GM21423 (cell line): ENCODE measurements around the gene NHLRC1.
"Not testable (repeated sequence)": the region's sequence is repeated elsewhere in the genome, so short reads cannot be mapped to it uniquely, and the experiment has no call there.

Source experiments
- ATAC-seq: cut with Tn5 transposase; IDR thresholded peaks from one replicate; pipeline ENCODE4 v1.9.1; 2021; ENCODE audit warnings: mild to moderate bottlenecking, moderate library complexity; ENCODE audit not compliant: unreplicated experiment

Gene NHLRC1

GRCh38 chr6:18122128-18123093 lies at the start of gene NHLRC1:
TSS of gene NHLRC1 (minus strand) at chr6:18122677. CDS start at chr6:18122606, 71 bp downstream.
- ATAC-seq = peak; percentile 100

GRCh38 chr6:18171871-18172270 lies 49.4 kb upstream of the NHLRC1 start:
- ATAC-seq = no peak

GRCh38 chr6:18168264-18168663 lies 45.8 kb upstream of the NHLRC1 start:
- ATAC-seq = no peak

DNA sequence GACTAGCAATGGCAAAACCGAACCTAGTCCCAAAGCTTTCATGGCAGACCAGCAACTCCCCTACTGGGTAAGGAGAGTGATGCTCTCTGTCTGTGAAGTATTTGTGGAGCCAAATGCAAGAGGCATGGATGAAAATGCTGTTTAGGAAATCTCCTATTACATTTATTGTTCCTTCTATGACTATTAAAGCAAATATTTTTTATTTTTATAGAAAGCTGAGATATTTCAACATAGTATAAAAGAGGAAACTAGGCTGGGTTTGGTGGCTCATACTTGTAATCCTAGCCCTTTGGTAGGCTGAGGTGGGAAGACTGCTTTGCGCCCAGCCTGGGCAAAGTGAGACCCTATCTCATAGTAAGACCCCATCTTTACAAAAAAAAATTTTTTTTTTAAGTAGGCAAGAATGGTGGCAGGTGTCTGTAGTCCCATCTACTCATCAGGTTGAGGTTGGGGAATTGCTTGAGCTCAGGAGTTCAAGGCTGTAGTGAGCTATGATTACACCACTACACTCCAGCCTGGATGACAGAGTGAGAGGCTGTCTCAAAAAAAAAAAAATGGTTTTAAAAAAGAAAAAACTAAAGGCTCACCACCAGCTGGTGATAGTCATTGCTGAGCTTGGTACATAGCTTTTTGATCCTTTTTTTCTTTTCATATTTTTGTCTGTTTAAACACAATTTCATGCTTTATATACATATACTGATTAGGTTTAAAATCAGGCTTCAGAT lies 44.0 kb upstream of the NHLRC1 start:
- ATAC-seq = no peak

DNA sequence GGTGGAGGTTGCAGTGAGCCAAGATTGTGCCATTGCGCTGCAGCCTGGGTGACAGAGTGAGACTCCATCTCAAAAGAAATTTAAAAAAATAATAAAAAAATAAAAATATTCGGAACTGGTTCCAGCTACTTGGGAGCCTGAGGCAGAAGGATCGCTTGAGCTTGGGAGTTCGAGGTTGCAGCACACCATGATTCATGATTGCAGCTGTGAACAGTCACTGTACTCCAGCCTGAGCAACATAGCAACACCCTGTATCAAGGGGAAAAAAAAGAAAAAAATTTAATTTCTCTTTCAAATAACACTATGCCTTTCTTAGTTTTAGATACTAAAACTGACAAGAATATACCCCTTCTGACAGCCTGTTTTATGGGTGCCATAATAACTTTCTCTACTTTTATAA lies 43.3 kb upstream of the NHLRC1 start:
- no peak for ATAC-seq

DNA sequence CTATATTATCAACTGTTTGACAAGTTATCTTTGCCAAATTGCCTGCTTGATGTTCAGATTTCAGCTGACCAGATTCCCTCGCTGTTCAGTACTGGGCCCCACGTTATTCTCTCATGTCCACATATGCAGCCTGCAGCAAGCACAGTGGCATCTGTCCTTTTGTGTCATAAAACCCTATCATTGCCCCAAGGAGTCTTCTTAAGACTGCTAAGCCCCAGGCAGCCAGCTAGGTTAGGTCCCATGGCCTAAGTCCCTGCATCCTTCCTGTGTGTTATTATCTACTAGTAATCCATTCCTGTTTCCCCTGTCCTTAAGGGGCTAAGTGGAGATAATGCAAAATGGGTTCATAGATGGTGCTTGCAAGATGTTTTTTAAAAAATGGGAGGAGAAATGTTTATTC lies 39.9 kb upstream of the NHLRC1 start:
- no peak for ATAC-seq

DNA sequence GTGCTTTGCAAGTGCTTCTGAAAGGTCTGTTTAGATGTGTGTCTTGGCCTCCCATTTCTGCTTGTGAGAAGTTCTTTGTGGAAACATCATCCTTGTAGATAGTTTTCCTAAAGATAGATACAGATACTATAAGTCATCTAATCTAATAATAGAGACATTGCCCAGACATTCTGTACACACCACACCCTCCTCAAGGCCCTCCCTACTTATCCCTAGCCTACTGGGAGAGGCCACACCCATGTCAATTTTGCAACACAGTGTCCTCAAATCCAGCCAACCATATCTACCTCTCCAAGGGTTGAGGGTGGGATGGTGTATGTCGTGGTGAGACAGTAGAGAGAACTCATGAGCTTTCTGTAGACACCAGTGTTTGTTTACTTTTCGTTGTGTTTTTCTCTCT lies 39.0 kb upstream of the NHLRC1 start:
- ATAC-seq = no peak

DNA sequence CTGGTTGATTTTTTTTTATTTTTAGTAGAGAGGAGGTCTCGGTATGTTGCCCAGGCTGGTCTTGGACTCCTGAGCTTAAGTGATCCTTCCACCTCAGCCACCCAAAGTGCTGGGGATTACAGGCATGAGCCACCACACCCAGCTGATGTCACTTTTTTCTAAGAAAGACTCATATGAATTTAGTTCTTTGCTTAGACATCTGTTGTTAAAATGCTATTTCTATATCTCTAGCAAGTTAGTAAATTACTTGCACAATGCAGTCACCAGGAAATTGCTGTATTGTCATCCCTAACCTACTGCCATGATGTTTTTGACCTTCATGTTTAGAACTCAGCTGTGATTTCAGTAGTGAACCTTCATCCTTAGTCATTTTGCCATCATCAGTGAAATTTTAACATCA lies 38.4 kb upstream of the NHLRC1 start:
- ATAC-seq = no peak

- peak; percentile 40 for ATAC-seq
Measured at GRCh38 chr6:18155864-18156421, 33.5 kb upstream of the NHLRC1 start.

- peak; percentile 87 for ATAC-seq
Measured at GRCh38 chr6:18155150-18155863, 32.8 kb upstream of the NHLRC1 start, which contains the start of gene KDM1B. TSS of gene KDM1B (plus strand) at chr6:18155422. CDS start at chr6:18159896, 4,474 bp downstream.

GRCh38 chr6:18154507-18155149 lies 32.2 kb upstream of the NHLRC1 start, which contains the start of gene TPMT:
TSS of gene TPMT (minus strand) at chr6:18155077. CDS start at chr6:18149127, 5,950 bp downstream.
- ATAC-seq = peak; percentile 45

GRCh38 chr6:18153311-18153703 lies 30.8 kb upstream of the NHLRC1 start:
- no peak for ATAC-seq

DNA sequence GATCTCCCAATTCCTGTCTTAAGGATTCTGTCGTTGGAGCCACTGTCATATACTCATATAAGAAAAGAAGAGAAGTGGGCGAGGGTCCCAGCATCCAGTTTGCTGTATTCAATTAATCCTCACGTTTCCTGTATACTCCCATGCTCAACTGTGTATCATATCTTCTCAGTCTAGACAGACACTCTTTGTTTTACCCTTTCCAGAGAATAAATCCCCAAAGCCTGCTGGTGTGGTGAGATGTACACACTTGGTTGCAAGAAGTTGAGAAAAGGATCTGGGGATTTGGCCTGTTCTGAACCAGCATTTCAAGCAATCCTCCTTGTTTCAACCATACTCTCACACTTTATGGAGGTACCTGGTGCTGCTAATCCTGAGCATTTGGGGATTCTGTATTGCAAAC lies 29.3 kb upstream of the NHLRC1 start:
- ATAC-seq = no peak

GRCh38 chr6:18151391-18151790 lies 28.9 kb upstream of the NHLRC1 start:
- ATAC-seq = not testable (repeated sequence)

- ATAC-seq = no peak
Measured at GRCh38 chr6:18148304-18149025, 26.0 kb upstream of the NHLRC1 start.

- ATAC-seq = no peak
Measured at GRCh38 chr6:18147616-18148015, 25.1 kb upstream of the NHLRC1 start.

DNA sequence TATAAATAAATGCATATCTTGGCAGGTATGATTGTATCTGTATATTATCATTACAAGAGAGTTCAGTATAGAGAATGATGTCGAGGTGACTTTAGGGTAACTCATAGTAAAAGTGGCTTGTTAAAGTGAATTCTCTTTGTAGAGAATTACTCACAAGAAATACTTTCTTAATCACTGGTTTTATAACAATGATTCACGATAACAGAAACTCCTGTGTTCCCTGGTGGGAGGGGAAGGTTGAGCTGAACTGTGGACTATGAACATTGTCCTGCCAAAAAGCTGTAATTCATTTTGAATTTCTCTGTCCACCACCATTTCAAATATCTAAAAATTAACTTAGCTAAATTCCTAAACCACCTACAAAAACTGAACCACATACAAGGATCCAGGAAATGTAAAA lies 24.7 kb upstream of the NHLRC1 start:
- no peak for ATAC-seq

GRCh38 chr6:18142591-18142861 lies 20.0 kb upstream of the NHLRC1 start:
- ATAC-seq = no peak

- ATAC-seq = no peak
Measured at GRCh38 chr6:18141805-18142590, 19.5 kb upstream of the NHLRC1 start.
